Lower lobe of right lung (tissue), 2 donors: ENCODE measurements around the gene SCYGR3. TPM values are rescaled to one million over a fixed set of nuclear protein-coding genes. Genes with fewer than 3 reads are reported as not detected.

ENCODE experiments used
- ATAC-seq, 2 donors: fragments of 200-7000 bp; cut with Tn5 transposase; one replicate each; pipeline ENCODE4 v1.9.1; 2020 to 2022; ENCODE audit warnings: mild to moderate bottlenecking in 2 of 2, moderate library complexity in 2 of 2
- DNase-seq: peaks from one replicate; pipeline ENCODE4 v3.0.0-alpha.2; 2020
- H3K27ac ChIP-seq: fragments of 200-600 bp; one replicate; pipeline ENCODE4 v1.8.0; 2022
- H3K27me3 ChIP-seq: fragments of 200-600 bp; one replicate; pipeline ENCODE4 v1.8.0; 2022; ENCODE audit warnings: low read depth
- H3K36me3 ChIP-seq: fragments of 200-600 bp; one replicate; pipeline ENCODE4 v1.8.0; 2022; ENCODE audit warnings: mild to moderate bottlenecking
- H3K4me1 ChIP-seq: fragments of 200-600 bp; one replicate; pipeline ENCODE4 v1.8.0; 2022
- H3K4me3 ChIP-seq: fragments of 200-600 bp; one replicate; pipeline ENCODE4 v1.8.0; 2022; ENCODE audit warnings: mild to moderate bottlenecking
- H3K9me3 ChIP-seq: fragments of 200-600 bp; one replicate; pipeline ENCODE4 v1.8.0; 2022
- intact Hi-C: fragments of 100-400 bp; cut with DNase I; formaldehyde crosslinking; loops from one replicate; pipeline ENCODE4 v1.11.0; 2022
- total RNA-seq: library from RNA; stranded (reverse); fragmentation: NEBNext Ultra II Directional; extraction: Animal tissue kit (Norgen Biotek cat#: 25700); gene quantifications from one replicate; pipeline ENCODE4 v1.2.1, GENCODE V29; 2021
- TF ChIP-seq, protein P1 (sequence below): fragments of 200-600 bp; IDR thresholded peaks from one replicate; pipeline ENCODE4 v1.8.0; 2022; ENCODE audit warnings: antibody characterized with exemption, mild to moderate bottlenecking
- donor health status: DM: no; HTN: yes; CAD: no; lungs with severe emphysema.

The SCYGR3 gene
- total RNA-seq, 1 donor from 2014 or later: not detected

DNA sequence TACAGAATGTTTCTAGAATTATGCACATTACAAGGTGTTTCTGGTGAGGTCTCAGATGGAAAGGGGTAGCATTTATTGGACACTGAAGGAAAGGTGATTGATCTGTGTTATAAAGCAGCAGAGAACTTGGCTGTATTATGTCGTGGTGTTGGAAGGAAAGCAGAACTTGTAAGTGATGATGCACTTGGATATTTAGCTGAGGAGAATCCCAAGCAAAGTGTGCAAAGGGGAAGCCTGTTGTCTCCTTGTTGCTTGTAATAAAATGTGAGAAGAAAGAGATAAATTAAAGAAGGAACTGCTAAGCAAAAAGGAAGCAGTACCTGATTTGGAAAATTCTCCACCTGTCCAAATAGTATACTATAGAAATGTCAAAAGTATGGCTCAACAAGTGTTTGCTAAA is 39.8 kb upstream of the SCYGR3 start:
- H3K27me3 ChIP-seq: no peaks in the 10 kb centered on the region
- TF ChIP-seq, protein P1, sequence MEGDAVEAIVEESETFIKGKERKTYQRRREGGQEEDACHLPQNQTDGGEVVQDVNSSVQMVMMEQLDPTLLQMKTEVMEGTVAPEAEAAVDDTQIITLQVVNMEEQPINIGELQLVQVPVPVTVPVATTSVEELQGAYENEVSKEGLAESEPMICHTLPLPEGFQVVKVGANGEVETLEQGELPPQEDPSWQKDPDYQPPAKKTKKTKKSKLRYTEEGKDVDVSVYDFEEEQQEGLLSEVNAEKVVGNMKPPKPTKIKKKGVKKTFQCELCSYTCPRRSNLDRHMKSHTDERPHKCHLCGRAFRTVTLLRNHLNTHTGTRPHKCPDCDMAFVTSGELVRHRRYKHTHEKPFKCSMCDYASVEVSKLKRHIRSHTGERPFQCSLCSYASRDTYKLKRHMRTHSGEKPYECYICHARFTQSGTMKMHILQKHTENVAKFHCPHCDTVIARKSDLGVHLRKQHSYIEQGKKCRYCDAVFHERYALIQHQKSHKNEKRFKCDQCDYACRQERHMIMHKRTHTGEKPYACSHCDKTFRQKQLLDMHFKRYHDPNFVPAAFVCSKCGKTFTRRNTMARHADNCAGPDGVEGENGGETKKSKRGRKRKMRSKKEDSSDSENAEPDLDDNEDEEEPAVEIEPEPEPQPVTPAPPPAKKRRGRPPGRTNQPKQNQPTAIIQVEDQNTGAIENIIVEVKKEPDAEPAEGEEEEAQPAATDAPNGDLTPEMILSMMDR: no peak
- H3K4me3 ChIP-seq: no peak overlapping the region
- ATAC-seq (no peak), DNase-seq (no peak)
- H3K36me3 ChIP-seq: no peaks in the 10 kb centered on the region
- H3K4me1 ChIP-seq: peaks cover 6% of the 10 kb centered on the region
- H3K9me3 ChIP-seq: no peaks in the 10 kb centered on the region
- H3K27ac ChIP-seq: no peak overlapping the region
- intact Hi-C loops: loop anchor here (5.0 kb wide), 1 partner anchor 113 kb away; no protein-coding TSS in a partner anchor

DNA sequence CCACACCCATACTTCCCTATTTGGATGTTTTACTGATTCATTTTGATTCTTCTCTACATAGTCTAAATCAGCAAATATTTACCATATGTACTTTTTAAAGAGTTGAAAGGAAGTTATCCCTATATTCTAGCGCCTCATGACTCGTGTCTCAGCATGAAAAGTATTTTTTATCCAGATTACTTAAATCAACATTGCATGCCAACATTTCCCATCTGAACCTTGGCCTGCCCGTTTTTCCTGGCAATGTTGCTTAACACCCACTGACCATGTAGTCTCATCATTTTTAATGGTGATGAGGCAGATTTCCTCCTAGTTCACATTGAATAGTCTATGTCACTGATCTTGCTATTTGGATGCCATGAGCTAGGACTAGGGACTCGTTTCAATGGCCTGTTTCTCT is 38.8 kb upstream of the SCYGR3 start:
- TF ChIP-seq, protein P1: no peak
- H3K9me3 ChIP-seq: no peaks in the 10 kb centered on the region
- intact Hi-C loops: loop anchor here (5.0 kb wide), 1 partner anchor 114 kb away; no protein-coding TSS in a partner anchor
- H3K27ac ChIP-seq: no peak overlapping the region
- H3K4me3 ChIP-seq: no peak overlapping the region
- H3K4me1 ChIP-seq: peaks cover 6% of the 10 kb centered on the region
- no peak for DNase-seq
- no peak for ATAC-seq
- no peaks in the 10 kb centered on the region for H3K27me3 ChIP-seq
- no peaks in the 10 kb centered on the region for H3K36me3 ChIP-seq

DNA sequence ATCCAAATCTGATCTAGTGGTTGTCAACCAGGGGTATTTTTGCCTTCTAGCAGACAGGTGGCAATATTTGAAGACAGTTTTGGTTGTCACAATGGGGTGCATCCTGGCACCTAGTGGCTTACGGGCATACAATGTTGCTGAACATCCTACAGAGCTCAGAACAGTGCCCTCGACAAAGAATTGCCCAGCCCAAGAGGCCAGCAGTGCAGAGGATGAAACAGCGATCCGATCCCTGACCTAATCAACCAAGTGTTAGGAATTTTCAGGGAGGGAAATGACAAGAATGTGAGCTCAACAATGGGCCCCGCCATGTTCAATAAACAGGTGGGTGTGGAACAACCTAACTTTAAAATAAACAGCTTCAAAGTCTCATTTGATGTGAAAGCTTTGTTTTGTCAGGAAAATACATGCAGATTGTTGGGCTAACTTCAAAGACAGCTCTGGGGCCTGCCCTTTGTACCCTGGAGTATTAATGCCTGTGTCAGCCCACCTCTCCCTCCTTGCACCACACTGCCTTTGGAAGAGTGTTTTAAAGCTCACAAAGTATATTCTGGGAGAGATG is 29.4 kb upstream of the SCYGR3 start:
- DNase-seq: no peak
- ATAC-seq: no peak
- Histone ChIP-seq H3K9me3 (no peaks in the 10 kb centered on the region), H3K4me3 (no peak overlapping the region), H3K27me3 (no peaks in the 10 kb centered on the region), H3K27ac (no peak overlapping the region), H3K4me1 (no peaks in the 10 kb centered on the region), H3K36me3 (no peaks in the 10 kb centered on the region)
- intact Hi-C loops: no loop called here
- TF ChIP-seq, protein P1: no peak

DNA sequence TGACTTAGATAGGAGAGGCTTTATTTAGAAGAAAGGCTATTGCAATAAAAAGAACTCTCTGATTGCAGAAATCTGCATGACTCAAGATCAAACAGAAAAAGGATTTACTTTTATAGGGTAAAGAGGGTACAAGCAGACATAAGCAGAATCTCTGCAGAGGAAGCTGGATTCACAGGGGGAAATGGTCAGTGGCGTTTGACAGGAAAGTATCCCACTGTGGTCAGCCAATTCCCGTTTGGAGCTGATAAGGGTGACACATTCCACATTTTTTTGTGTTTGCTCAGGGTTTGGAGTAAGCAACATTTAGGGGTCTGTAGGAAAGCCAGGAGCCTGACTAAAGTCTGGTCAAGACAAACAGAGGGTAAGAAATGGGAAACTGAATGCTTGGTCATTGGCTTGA is 28.0 kb upstream of the SCYGR3 start:
- H3K9me3 ChIP-seq: no peaks in the 10 kb centered on the region
- intact Hi-C loops: no loop called here
- no peak for ATAC-seq

DNA sequence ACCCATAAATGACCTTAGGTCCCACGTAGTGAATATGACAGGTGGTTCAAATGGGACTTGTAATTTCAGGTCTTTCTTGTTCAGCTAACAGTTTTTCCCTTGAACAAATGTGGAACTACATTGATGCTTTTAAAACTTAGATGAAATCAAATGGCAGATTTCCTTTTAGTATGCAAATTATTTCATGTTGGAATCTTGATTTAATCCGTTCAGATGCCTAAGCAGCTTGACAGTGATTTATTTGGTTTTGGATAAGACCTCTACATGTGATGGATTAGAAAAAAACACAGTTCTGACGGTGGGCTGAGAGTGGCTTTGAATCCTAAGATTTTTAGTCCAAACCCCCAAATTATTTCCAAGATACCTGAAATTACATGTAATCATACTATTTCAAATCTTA is 19.6 kb upstream of the SCYGR3 start:
- DNase-seq (no peak), ATAC-seq (no peak)
- no peaks in the 10 kb centered on the region for H3K27me3 ChIP-seq
- no peaks in the 10 kb centered on the region for H3K9me3 ChIP-seq
- no peaks in the 10 kb centered on the region for H3K4me1 ChIP-seq
- intact Hi-C loops: no loop called here
- no peak overlapping the region for H3K4me3 ChIP-seq
- no peak overlapping the region for H3K27ac ChIP-seq
- TF ChIP-seq, protein P1: no peak
- no peaks in the 10 kb centered on the region for H3K36me3 ChIP-seq

More for the DNA sequence above, 28.0 kb upstream of the SCYGR3 start:
- TF ChIP-seq, protein P1: no peak
- Histone ChIP-seq H3K36me3 (no peaks in the 10 kb centered on the region), H3K27me3 (no peaks in the 10 kb centered on the region), H3K4me3 (no peak overlapping the region), H3K4me1 (no peaks in the 10 kb centered on the region), H3K27ac (no peak overlapping the region)
- no peak for DNase-seq
